Cardiac fibroblast (primary cell): ENCODE data around the gene CEP57L1.

Experiments
- DNase-seq, 2 donors: peaks; one replicate each; pipeline versions ENCODE4 v3.0.0 to v3.0.0-alpha.2; 2010; ENCODE audit warnings: low read depth in 2 of 2
- H3K4me3 ChIP-seq, 2 donors: replicated peaks in 1 of 2; 1 replicate in 1 of 2; 2 replicates in 1 of 2; pipeline ENCODE4 v1.5.1; 2011; ENCODE audit warnings: low read depth in 2 of 2, low read length in 2 of 2, mild to moderate bottlenecking in 2 of 2, moderate library complexity in 1 of 2
- CTCF ChIP-seq: IDR thresholded peaks from one replicate; pipeline ENCODE4 v1.5.1; 2011; ENCODE audit warnings: low read depth, mild to moderate bottlenecking, low read length, inconsistent platforms

The CEP57L1 gene

GRCh38 chr6:109073344-109074132 is 21.8 kb upstream of the CEP57L1 start:
- peak; percentile 87 to 88 for DNase-seq
- H3K4me3 ChIP-seq: no peak overlapping the region
- peak; percentile 50 for TF ChIP-seq CTCF

- no peak for TF ChIP-seq CTCF
- DNase-seq: no peak
- no peak overlapping the region for H3K4me3 ChIP-seq
Measured at GRCh38 chr6:109074133-109074415, 21.2 kb upstream of the CEP57L1 start.

GRCh38 chr6:109075934-109076333 is 19.4 kb upstream of the CEP57L1 start:
- DNase-seq: peak in 1 of 2 donors; percentile 21
- H3K4me3 ChIP-seq: no peak overlapping the region

GRCh38 chr6:109076377-109076776 is 18.9 kb upstream of the CEP57L1 start:
- H3K4me3 ChIP-seq: no peak overlapping the region
- DNase-seq: no peak
- TF ChIP-seq CTCF: no peak

More at GRCh38 chr6:109075934-109076333, 19.4 kb upstream of the CEP57L1 start:
- no peak for TF ChIP-seq CTCF

- DNase-seq: peak in 1 of 2 donors; percentile 32
- TF ChIP-seq CTCF: no peak
- no peak overlapping the region for H3K4me3 ChIP-seq
Measured at GRCh38 chr6:109079981-109080380, 15.3 kb upstream of the CEP57L1 start.

GRCh38 chr6:109081026-109081425 is 14.3 kb upstream of the CEP57L1 start:
- TF ChIP-seq CTCF: no peak
- no peak for DNase-seq
- H3K4me3 ChIP-seq: no peak overlapping the region

- no peak for DNase-seq
- no peak overlapping the region for H3K4me3 ChIP-seq
- TF ChIP-seq CTCF: no peak
Measured at GRCh38 chr6:109081516-109082187, 13.7 kb upstream of the CEP57L1 start.
